ENCODE data around the gene PTOV1. TPM values are rescaled to one million over a fixed set of nuclear protein-coding genes. Genes with fewer than 3 reads are reported as not detected.

PTOV1 gene
- 51.7 and 55.0 TPM in 2 replicates for total RNA-seq

GRCh38 chr19:49850487-49851342 lies at the start of gene PTOV1:
PTOV1 (plus strand) TSS chr19:49851159.

DNA sequence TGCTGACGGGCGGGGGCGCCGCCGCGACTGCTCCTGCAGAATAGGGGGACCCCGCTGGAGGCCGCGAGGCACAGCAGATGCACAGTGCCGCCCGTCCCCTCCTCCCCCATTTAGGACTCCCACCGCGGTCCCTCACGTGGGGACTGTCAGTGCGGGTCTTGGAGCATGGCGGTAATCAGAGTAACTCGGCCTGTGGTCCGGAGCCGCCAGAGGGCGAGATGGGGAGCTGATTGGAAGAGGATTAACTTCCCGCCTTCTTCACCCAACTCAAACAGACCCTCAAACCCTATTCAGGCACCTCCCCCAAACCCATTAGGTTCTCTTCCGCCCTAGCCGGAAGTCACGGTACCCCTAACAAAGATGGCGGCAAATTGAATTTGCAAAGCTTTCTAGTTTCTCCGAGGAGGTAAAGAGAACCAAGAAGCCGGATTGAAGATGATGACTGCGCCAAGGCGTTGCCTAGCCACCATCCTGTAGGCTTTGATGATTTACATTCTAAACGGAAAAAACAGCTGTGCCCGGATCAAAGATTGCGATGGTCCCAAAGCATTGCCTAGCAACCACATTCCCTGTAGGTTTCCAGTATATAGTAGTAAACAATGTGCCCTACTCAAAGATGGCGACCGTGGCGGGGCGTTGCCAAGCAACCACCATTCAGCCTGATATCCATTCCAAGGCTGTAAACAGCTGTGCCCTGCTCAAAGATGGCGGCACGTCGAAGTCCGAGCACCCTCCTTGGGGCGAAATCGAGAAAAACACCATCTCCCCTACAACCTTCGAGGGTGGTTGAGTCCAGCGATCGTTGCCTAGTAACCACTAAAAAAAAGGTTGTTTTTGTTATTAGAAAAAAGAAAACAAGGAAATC lies 37.7 kb upstream of the PTOV1 start, which contains the start of gene FUZ:
FUZ (minus strand) TSS at position 296 of the 865 bp plus-strand sequence; CDS start at position 110, 186 bp downstream.

GRCh38 chr19:49817964-49818648 lies 32.9 kb upstream of the PTOV1 start, which contains the start of gene MED25:
MED25 (plus strand) TSS chr19:49818289; CDS start chr19:49818342, 53 bp downstream.

DNA sequence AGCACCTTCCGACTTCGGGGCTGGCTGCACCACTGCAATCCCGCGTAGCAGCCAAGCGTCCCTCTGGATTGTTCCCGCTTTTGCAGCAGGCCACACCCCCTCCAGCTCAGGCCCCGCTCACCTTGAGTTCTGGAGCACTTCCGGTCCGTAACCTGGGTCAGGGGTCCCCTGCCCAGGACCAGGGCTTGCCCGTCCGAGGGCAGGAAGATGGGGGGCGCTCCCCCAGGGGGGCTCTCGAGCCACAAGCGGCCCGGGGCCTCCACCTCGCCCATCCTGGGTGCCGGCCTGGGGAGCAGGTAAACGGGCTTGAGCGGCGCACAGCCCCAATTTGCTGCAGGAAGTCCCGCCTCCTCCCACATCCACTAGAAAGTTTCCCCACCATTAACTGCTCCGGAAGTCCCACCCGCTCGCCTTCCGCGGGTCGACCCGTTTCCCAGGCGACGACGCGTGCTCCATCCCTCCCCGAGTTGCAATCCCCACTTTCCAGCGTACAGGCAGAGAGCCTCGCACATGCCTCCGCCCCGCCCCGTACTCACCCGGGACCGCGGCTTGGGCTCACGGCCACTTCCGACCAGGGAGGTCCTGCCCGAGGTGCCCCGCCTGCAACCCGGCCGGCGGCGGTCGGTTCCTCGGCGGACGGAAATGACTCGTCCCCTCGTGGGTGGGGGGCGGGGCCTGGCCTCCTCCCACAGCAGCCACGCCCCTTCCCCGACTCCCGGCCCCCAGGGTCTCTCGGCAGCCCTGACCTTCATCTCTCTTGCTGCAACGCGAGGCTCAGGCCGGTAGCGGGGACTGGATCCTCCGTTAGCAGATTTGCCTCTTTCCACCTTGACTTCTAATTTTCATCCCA lies 16.2 kb downstream of the PTOV1 start, which contains the start of gene PNKP:
PNKP (minus strand) TSS at position 644 of the 850 bp plus-strand sequence; CDS start at position 272, 372 bp downstream.

GRCh38 chr19:49877020-49877878 lies 26.3 kb downstream of the PTOV1 start, which contains the start of the genes AKT1S1 and TBC1D17:
AKT1S1 (minus strand) TSS chr19:49877355; CDS start chr19:49873295, 4,060 bp downstream.
TBC1D17 (plus strand) TSS chr19:49877702; CDS start chr19:49877724, 22 bp downstream.

DNA sequence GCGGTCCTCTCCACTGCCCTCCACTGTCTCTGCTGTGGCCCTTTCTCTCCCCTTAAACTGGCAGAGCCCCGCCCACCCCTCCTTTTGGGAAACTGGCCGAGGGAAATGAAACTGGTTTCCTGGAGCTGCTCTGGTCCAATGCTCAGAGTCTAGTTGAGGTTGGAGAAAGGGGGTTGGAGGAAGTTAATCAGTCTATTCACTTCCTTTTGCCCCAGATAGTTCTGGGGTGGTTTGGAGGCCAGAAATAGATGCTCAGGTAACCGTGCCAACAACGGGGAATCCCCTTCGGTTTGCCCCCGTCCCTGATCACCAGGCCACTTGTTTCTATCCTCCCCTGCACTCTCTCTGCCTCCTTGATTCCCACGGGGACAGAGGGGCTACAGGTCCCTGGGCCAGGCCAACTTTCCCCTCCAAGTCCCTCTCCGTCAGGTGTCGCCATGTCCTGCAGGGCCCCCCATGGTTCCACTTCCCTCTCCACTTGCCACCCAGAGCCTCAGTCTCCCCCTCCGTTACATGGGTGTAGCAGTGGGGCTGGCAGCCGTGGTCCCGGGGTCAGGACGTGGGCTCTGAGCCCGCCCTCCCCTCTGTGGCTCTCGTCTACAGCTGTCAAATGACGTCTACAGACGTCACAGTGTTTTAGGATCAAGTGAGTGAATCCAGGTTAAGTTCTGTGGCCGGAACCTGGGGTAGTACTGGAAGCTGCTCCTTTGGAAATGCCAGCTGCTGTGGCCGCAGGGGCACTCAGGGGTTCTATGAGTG lies 46.1 kb downstream of the PTOV1 start, which contains the start of gene IL4I1:
IL4I1 (minus strand) TSS at position 25 of the 759 bp plus-strand sequence. CDS start 727 bp downstream, outside the sequence.

Other genes starting within 250 kb of the PTOV1 start
- gene RRAS, start 211.0 kb upstream of the PTOV1 start, total RNA-seq, result 44.3 and 46.8 TPM in 2 replicates
- 11.1 and 13.1 TPM in 2 replicates for gene SCAF1, start 208.9 kb upstream of the PTOV1 start, total RNA-seq
- gene IRF3, start 185.3 kb upstream of the PTOV1 start, total RNA-seq, result 61.1 and 65.4 TPM in 2 replicates
- 2.2 and 4.0 TPM in 2 replicates for gene BCL2L12, start 185.2 kb upstream of the PTOV1 start, total RNA-seq
- 271 and 406 TPM in 2 replicates for gene PRMT1, start 173.9 kb upstream of the PTOV1 start, total RNA-seq
- 0.25 and 0.40 TPM in 2 replicates for gene ADM5, start 161.6 kb upstream of the PTOV1 start, total RNA-seq
- 10.4 and 21.8 TPM in 2 replicates for gene CPT1C, start 160.0 kb upstream of the PTOV1 start, total RNA-seq
- gene TSKS, start 87.9 kb upstream of the PTOV1 start, total RNA-seq, result 0.06 and 0.13 TPM in 2 replicates
- gene AP2A1, start 84.2 kb upstream of the PTOV1 start, total RNA-seq, result 78.3 and 86.3 TPM in 2 replicates
- gene FUZ, start 37.9 kb upstream of the PTOV1 start, total RNA-seq, result 24.3 and 25.8 TPM in 2 replicates
- gene MED25, start 32.9 kb upstream of the PTOV1 start, total RNA-seq, result 16.5 and 16.6 TPM in 2 replicates
- 52.4 and 58.9 TPM in 2 replicates for gene PNKP, start 16.4 kb downstream of the PTOV1 start, total RNA-seq
- 11.0 and 12.4 TPM in 2 replicates for gene AKT1S1, start 26.2 kb downstream of the PTOV1 start, total RNA-seq
- 9.4 and 12.5 TPM in 2 replicates for gene TBC1D17, start 26.5 kb downstream of the PTOV1 start, total RNA-seq
- 0.13 and 0.56 TPM in 2 replicates for gene IL4I1, start 45.7 kb downstream of the PTOV1 start, total RNA-seq
- gene ATF5, start 78.0 kb downstream of the PTOV1 start, total RNA-seq, result 2.9 and 3.1 TPM in 2 replicates
- gene NUP62, start 78.3 kb downstream of the PTOV1 start, total RNA-seq, result 21.2 and 23.6 TPM in 2 replicates
- gene SIGLEC11, start 110.0 kb downstream of the PTOV1 start, total RNA-seq, result not detected in 2 replicates
- 17.0 and 19.8 TPM in 2 replicates for gene VRK3, start 174.2 kb downstream of the PTOV1 start, total RNA-seq
- gene ZNF473, start 174.8 kb downstream of the PTOV1 start, total RNA-seq, result 6.0 and 6.7 TPM in 2 replicates

All from aortic smooth muscle cell (primary cell).